HEK293 (cell line): ENCODE results near the gene NUBPL.

Experiments used
- BCL11B ChIP-seq: fragments of 450-650 bp; formaldehyde crosslinking; IDR thresholded peaks from 2 replicates; pipeline ENCODE4 v1.5.1; 2016; ENCODE audit warnings: low read depth, missing biosample characterization, missing genetic modification characterization
- GLIS1 ChIP-seq: fragments of 450-650 bp; formaldehyde crosslinking; IDR thresholded peaks from 2 replicates; pipeline ENCODE4 v1.5.1; 2016; ENCODE audit warnings: missing biosample characterization, missing genetic modification characterization
- PRDM10 ChIP-seq: fragments of 450-650 bp; formaldehyde crosslinking; IDR thresholded peaks from 2 replicates; pipeline ENCODE4 v1.5.1; 2016; ENCODE audit warnings: missing biosample characterization, missing genetic modification characterization
- REST ChIP-seq: fragments of 450-650 bp; formaldehyde crosslinking; IDR thresholded peaks from 2 replicates; pipeline ENCODE4 v1.5.1; 2016; ENCODE audit warnings: missing biosample characterization, missing genetic modification characterization
- ZNF175 ChIP-seq: fragments of 450-650 bp; formaldehyde crosslinking; IDR thresholded peaks from 2 replicates; pipeline ENCODE4 v1.5.1; 2016; ENCODE audit warnings: missing biosample characterization, missing genetic modification characterization
- ZNF2 ChIP-seq: fragments of 450-650 bp; formaldehyde crosslinking; IDR thresholded peaks from 2 replicates; pipeline ENCODE4 v1.5.1; 2016; ENCODE audit warnings: missing biosample characterization, missing genetic modification characterization
- ZNF202 ChIP-seq: fragments of 450-650 bp; formaldehyde crosslinking; IDR thresholded peaks from 2 replicates; pipeline ENCODE4 v1.5.1; 2016; ENCODE audit warnings: missing biosample characterization, missing genetic modification characterization, borderline replicate concordance
- ZNF26 ChIP-seq: fragments of 450-650 bp; formaldehyde crosslinking; IDR thresholded peaks from 2 replicates; pipeline ENCODE4 v1.5.1; 2016; ENCODE audit warnings: missing biosample characterization, missing genetic modification characterization
- ZNF292 ChIP-seq: fragments of 450-650 bp; formaldehyde crosslinking; IDR thresholded peaks from 2 replicates; pipeline ENCODE4 v1.5.1; 2016; ENCODE audit warnings: low read depth, missing biosample characterization, missing genetic modification characterization, borderline replicate concordance
- ZNF473 ChIP-seq: fragments of 450-650 bp; formaldehyde crosslinking; IDR thresholded peaks from 2 replicates; pipeline ENCODE4 v1.5.1; 2017; ENCODE audit warnings: missing biosample characterization, missing genetic modification characterization
- ZNF488 ChIP-seq: fragments of 450-650 bp; formaldehyde crosslinking; IDR thresholded peaks from 2 replicates; pipeline ENCODE4 v1.5.1; 2016; ENCODE audit warnings: missing biosample characterization, missing genetic modification characterization
- ZNF501 ChIP-seq: fragments of 450-650 bp; formaldehyde crosslinking; IDR thresholded peaks from 2 replicates; pipeline ENCODE4 v1.5.1; 2016; ENCODE audit warnings: missing biosample characterization, missing genetic modification characterization
- ZNF514 ChIP-seq: fragments of 450-650 bp; formaldehyde crosslinking; IDR thresholded peaks from 2 replicates; pipeline ENCODE4 v1.5.1; 2016; ENCODE audit warnings: missing biosample characterization, missing genetic modification characterization
- ZNF544 ChIP-seq: fragments of 450-650 bp; formaldehyde crosslinking; IDR thresholded peaks from 2 replicates; pipeline ENCODE4 v1.5.0; 2017; ENCODE audit warnings: missing biosample characterization, missing genetic modification characterization
- ZNF555 ChIP-seq: fragments of 450-650 bp; formaldehyde crosslinking; conservative IDR thresholded peaks from 2 replicates; pipeline ENCODE4 v1.5.1; 2017; ENCODE audit warnings: missing biosample characterization, mild to moderate bottlenecking, missing genetic modification characterization, inconsistent platforms
- ZNF561 ChIP-seq: fragments of 450-650 bp; IDR thresholded peaks from 2 replicates; pipeline ENCODE4 v1.5.1; 2018; ENCODE audit warnings: missing biosample characterization, missing genetic modification characterization, borderline replicate concordance
- ZNF610 ChIP-seq: fragments of 450-650 bp; formaldehyde crosslinking; IDR thresholded peaks from 2 replicates; pipeline ENCODE4 v1.5.1; 2016; ENCODE audit warnings: missing biosample characterization, missing genetic modification characterization, borderline replicate concordance
- ZNF645 ChIP-seq: fragments of 450-650 bp; formaldehyde crosslinking; IDR thresholded peaks from 2 replicates; pipeline ENCODE4; 2016; ENCODE audit warnings: missing biosample characterization, missing genetic modification characterization
- ZNF654 ChIP-seq: fragments of 450-650 bp; formaldehyde crosslinking; IDR thresholded peaks from 2 replicates; pipeline ENCODE4 v1.5.1; 2016; ENCODE audit warnings: low read depth, missing biosample characterization, missing genetic modification characterization
- ZNF658 ChIP-seq: fragments of 450-650 bp; formaldehyde crosslinking; IDR thresholded peaks from 2 replicates; pipeline ENCODE4; 2016; ENCODE audit warnings: missing biosample characterization, missing genetic modification characterization
- ZNF660 ChIP-seq: fragments of 450-650 bp; IDR thresholded peaks from 2 replicates; pipeline ENCODE4 v1.5.1; 2018; ENCODE audit warnings: missing biosample characterization, mild to moderate bottlenecking, missing genetic modification characterization
- ZNF830 ChIP-seq: fragments of 450-650 bp; IDR thresholded peaks from 2 replicates; pipeline ENCODE4 v1.5.0; 2018; ENCODE audit warnings: missing biosample characterization, missing genetic modification characterization, low read depth, mild to moderate bottlenecking, moderate library complexity
- ZNF843 ChIP-seq: fragments of 450-650 bp; formaldehyde crosslinking; IDR thresholded peaks from 2 replicates; pipeline ENCODE4 v1.5.1; 2016; ENCODE audit warnings: missing biosample characterization, missing genetic modification characterization
- ZXDB ChIP-seq: fragments of 450-650 bp; formaldehyde crosslinking; IDR thresholded peaks from 2 replicates; pipeline ENCODE4 v1.5.1; 2016; ENCODE audit warnings: missing biosample characterization, missing genetic modification characterization

Gene NUBPL

GRCh38 chr14:31561155-31561846, at the start of gene NUBPL (continued):
- TF ChIP-seq REST = peak; percentile 49; the same call in 1 of the 2 replicates
- TF ChIP-seq ZNF202 (tag by site-specific recombination) = no peak
- no peak for TF ChIP-seq ZNF555 (tag by site-specific recombination)
- TF ChIP-seq BCL11B (tag by site-specific recombination) = no peak
- no peak for TF ChIP-seq ZNF658
- no peak for TF ChIP-seq ZNF473 (tag by site-specific recombination)
- no peak for TF ChIP-seq ZNF26 (tag by site-specific recombination)
- no peak for TF ChIP-seq ZNF830 (tag by site-specific recombination)
- TF ChIP-seq ZNF488 (tag by site-specific recombination) = no peak
- peak; percentile 29; the same call in 1 of the 2 replicates for TF ChIP-seq ZNF610 (tag by site-specific recombination)
- no peak for TF ChIP-seq ZNF514
- no peak for TF ChIP-seq ZNF660
- 0 out of 2 replicates have a peak, but pooled peaks have one; percentile 15 for TF ChIP-seq ZNF843
- TF ChIP-seq ZNF2 (tag by site-specific recombination) = peak; percentile 73; the same call in 1 of the 2 replicates
- no peak for TF ChIP-seq ZNF654
- TF ChIP-seq ZNF544 (tag by site-specific recombination) = no peak
- peak; percentile 80; the same call in 1 of the 2 replicates for TF ChIP-seq ZNF561 (tag by site-specific recombination)
- no peak for TF ChIP-seq ZNF292 (tag by site-specific recombination)
- peak; percentile 93 for TF ChIP-seq ZXDB (tag by site-specific recombination)
- TF ChIP-seq ZNF501 (tag by site-specific recombination) = no peak; the same call in 1 of the 2 replicates
- TF ChIP-seq ZNF175 (tag by site-specific recombination) = no peak
- peak; percentile 68 for TF ChIP-seq GLIS1 (tag by site-specific recombination)
- TF ChIP-seq PRDM10 (tag by site-specific recombination) = peak; percentile 79
- no peak for TF ChIP-seq ZNF645
